KMS-11 (cell line): ENCODE results near the gene USP49.

Experiments
- H2AFZ ChIP-seq: fragments of 200-600 bp; sonication (generic); 2 replicates; pipeline ENCODE4 v1.6.1; 2016; ENCODE audit warnings: antibody characterized with exemption, mixed run types, low read depth
- H3K27ac ChIP-seq: fragments of 200-600 bp; sonication (generic); 2 replicates; pipeline ENCODE4 v1.6.1; 2016; ENCODE audit warnings: mild to moderate bottlenecking, mixed run types
- H3K27me3 ChIP-seq: fragments of 200-600 bp; sonication (generic); 2 replicates; pipeline ENCODE4 v1.6.1; 2017; ENCODE audit warnings: mild to moderate bottlenecking, low read depth, mixed run types, moderate library complexity; ENCODE audit not compliant: insufficient read depth
- H3K36me3 ChIP-seq: fragments of 200-600 bp; sonication (generic); 2 replicates; pipeline ENCODE4 v1.6.1; 2017; ENCODE audit warnings: mild to moderate bottlenecking, mixed run types; ENCODE audit not compliant: insufficient read depth
- H3K4me1 ChIP-seq: fragments of 200-600 bp; sonication (generic); 2 replicates; pipeline ENCODE4 v1.6.1; 2016; ENCODE audit warnings: mild to moderate bottlenecking, low read depth, mixed run types; ENCODE audit not compliant: poor library complexity, severe bottlenecking
- H3K4me2 ChIP-seq: fragments of 200-600 bp; sonication (generic); 2 replicates; pipeline ENCODE4 v1.7.0; 2016; ENCODE audit warnings: mild to moderate bottlenecking, mixed run types
- H3K4me3 ChIP-seq: fragments of 200-600 bp; sonication (generic); IDR thresholded peaks from 2 replicates; pipeline ENCODE4 v1.6.1; 2017; ENCODE audit warnings: low read depth, low read length, mixed read lengths; ENCODE audit not compliant: insufficient read depth
- H3K79me2 ChIP-seq: fragments of 200-600 bp; sonication (generic); 2 replicates; pipeline ENCODE4 v1.6.1; 2016; ENCODE audit warnings: low read depth, mixed run types; ENCODE audit not compliant: insufficient read depth
- H3K9ac ChIP-seq: fragments of 200-600 bp; sonication (generic); 2 replicates; pipeline ENCODE4 v1.6.1; 2016; ENCODE audit warnings: mild to moderate bottlenecking, mixed run types
- H4K20me1 ChIP-seq: fragments of 200-600 bp; sonication (generic); 2 replicates; pipeline ENCODE4 v1.6.1; 2016; ENCODE audit warnings: mild to moderate bottlenecking, mixed run types; ENCODE audit not compliant: insufficient read depth
- TF ChIP-seq, protein P1 (sequence below): fragments of 200-600 bp; sonication (generic); conservative IDR thresholded peaks from 2 replicates; pipeline ENCODE4 v1.6.1; 2017; ENCODE audit warnings: low read depth, mild to moderate bottlenecking, antibody characterized with exemption, low read length, moderate library complexity, mixed read lengths

Gene USP49

DNA sequence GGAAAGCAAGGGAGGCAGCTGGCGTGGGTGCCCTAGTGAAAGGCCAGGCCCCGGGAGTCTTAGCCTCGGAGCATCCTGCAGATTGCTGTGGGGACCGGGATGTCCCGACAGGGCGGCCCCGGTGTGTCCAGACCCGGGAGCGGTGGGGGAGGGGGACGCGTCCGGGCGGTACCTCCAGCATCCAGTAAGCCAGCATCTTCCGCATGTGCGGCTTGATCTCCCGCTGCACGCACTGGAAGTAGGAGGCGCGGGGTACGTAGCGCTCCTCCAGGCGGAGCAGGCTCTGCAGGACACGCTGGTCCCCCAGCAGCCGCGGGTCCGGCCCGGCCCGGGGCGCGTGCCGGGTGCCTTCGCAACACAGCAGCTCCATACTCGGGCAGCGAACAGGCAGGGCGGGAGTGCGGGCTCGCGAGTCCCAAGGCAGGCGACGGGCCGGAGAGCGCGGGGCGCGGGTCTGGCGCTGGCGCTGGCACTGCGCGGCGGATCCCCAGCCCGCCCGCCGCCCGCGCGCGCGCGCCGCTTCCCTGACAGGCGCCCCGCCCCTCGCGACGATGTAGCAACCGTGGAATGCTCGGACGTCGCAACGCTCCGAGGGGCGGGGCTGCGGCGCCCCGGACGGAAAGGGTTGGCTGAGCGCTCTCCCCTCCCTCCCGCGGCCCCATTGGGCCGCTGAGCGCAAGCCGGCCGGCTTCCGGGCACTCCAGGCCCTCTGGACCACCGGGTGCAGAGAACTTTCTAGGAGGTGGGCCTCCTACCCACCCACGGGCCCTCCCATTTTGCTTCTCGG is 46.3 kb upstream of the USP49 start, which contains the start of gene CCND3:
Gene CCND3, minus strand, starts transcription at position 529 of the 787 bp plus-strand sequence. Its CDS starts 159 bp downstream, at position 370.
- H3K36me3 ChIP-seq: no peaks in the 10 kb centered on the region
- peaks cover 10% of the 10 kb centered on the region; the same call in 1 of the 2 replicates for H3K79me2 ChIP-seq
- peak within 1 kb of the TSS; percentile 37 for H3K4me3 ChIP-seq
- peak within 1 kb of the TSS; percentile 40; the same call in 1 of the 2 replicates for H3K9ac ChIP-seq
- TF ChIP-seq, protein P1, sequence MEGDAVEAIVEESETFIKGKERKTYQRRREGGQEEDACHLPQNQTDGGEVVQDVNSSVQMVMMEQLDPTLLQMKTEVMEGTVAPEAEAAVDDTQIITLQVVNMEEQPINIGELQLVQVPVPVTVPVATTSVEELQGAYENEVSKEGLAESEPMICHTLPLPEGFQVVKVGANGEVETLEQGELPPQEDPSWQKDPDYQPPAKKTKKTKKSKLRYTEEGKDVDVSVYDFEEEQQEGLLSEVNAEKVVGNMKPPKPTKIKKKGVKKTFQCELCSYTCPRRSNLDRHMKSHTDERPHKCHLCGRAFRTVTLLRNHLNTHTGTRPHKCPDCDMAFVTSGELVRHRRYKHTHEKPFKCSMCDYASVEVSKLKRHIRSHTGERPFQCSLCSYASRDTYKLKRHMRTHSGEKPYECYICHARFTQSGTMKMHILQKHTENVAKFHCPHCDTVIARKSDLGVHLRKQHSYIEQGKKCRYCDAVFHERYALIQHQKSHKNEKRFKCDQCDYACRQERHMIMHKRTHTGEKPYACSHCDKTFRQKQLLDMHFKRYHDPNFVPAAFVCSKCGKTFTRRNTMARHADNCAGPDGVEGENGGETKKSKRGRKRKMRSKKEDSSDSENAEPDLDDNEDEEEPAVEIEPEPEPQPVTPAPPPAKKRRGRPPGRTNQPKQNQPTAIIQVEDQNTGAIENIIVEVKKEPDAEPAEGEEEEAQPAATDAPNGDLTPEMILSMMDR: no peak
- peak within 1 kb of the TSS; percentile 43; the same call in 1 of the 2 replicates for H3K27ac ChIP-seq
- peak within 1 kb of the TSS; percentile 99 for H2AFZ ChIP-seq
- peaks cover 36% of the 10 kb centered on the region for H3K4me1 ChIP-seq
- peak within 1 kb of the TSS; percentile 60 for H3K4me2 ChIP-seq
- no peaks in the 10 kb centered on the region for H3K27me3 ChIP-seq
- H4K20me1 ChIP-seq: no peaks in the 10 kb centered on the region

DNA sequence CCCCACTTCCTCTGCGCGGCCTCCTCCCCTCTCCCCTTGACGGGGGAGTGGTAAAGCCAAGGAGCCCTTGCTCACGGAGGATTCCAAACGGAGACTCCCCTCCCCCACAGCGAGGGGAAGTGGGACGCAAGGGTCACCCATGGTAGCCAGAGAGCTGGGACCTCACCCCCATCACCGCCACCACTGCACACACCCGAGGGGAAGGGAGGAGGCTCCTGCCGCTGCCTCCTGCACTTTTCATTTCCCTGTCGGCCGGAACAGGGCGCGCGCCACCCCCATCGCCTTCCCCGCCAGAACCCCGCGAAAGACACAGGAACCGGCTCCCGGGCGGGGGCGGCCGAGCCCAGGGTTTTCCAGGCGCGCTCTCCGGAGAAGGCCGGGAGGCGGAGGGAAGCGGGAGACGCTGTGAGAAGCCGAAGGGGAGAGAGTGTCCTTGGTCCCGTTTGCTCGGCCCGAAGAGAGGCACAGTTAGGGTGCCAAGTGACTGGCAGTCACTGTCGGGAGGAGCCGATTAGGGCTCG is 45.6 kb upstream of the USP49 start:
- Histone ChIP-seq H3K36me3 (no peaks in the 10 kb centered on the region), H4K20me1 (no peaks in the 10 kb centered on the region; the same call in 1 of the 2 replicates), H2AFZ (peak overlapping the region; percentile 99), H3K4me1 (peaks cover 43% of the 10 kb centered on the region), H3K79me2 (peaks cover 10% of the 10 kb centered on the region; the same call in 1 of the 2 replicates), H3K4me2 (peak overlapping the region; percentile 60), H3K27ac (no peak overlapping the region), H3K9ac (peak overlapping the region; percentile 26; the same call in 1 of the 2 replicates), H3K27me3 (no peaks in the 10 kb centered on the region), H3K4me3 (no peak overlapping the region)
- TF ChIP-seq, protein P1: no peak

DNA sequence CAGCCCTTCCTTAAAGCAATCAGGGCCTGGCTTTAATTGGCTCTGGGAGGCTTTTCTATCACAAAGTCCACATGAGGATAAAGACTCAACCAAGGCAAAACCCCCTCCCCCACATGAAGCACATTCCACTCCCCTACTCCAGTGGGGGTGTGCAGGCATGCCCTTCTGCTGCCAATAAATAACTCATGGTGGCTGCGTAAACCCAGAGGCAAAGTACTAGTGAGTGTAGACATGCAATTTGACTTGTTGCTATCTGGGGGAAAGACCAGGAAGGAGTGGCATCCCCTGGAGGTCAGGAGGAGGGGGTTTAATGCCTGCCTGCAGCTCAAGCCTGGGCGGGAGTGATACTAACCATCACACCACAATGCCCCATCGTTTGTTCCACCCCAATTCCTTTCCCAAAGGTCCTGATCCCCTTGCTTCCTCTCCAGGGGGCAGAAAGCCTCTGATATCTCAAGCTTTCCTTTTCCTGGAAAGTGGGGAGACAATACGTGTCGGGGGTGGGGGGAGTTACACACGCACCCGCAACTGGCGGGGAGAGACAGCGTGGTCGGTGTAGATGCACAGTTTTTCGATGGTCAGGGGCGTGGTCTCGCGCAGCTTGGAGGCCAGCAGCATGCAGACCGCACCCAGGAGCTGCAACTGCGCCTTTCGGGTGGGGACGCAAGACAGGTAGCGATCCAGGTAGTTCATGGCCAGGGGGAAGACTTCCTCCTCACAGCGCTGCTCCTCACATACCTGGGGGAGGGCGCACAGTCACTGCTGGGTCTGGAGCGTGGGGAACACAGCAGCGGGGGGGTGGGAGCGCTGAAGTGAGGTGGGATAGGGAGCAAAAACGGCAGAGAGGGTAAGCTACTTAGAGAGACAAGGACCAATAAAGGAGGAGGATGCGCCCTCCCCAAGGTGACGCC is 44.9 kb upstream of the USP49 start:
- Histone ChIP-seq H3K4me3 (no peak overlapping the region), H3K27me3 (no peaks in the 10 kb centered on the region), H3K9ac (no peak overlapping the region; the same call in 1 of the 2 replicates), H2AFZ (peak overlapping the region; percentile 99; the same call in 1 of the 2 replicates), H3K79me2 (peaks cover 10% of the 10 kb centered on the region; the same call in 1 of the 2 replicates), H3K4me1 (peaks cover 50% of the 10 kb centered on the region), H3K36me3 (no peaks in the 10 kb centered on the region), H4K20me1 (no peaks in the 10 kb centered on the region; the same call in 1 of the 2 replicates), H3K27ac (no peak overlapping the region), H3K4me2 (peak overlapping the region; percentile 60)
- TF ChIP-seq, protein P1: no peak

DNA sequence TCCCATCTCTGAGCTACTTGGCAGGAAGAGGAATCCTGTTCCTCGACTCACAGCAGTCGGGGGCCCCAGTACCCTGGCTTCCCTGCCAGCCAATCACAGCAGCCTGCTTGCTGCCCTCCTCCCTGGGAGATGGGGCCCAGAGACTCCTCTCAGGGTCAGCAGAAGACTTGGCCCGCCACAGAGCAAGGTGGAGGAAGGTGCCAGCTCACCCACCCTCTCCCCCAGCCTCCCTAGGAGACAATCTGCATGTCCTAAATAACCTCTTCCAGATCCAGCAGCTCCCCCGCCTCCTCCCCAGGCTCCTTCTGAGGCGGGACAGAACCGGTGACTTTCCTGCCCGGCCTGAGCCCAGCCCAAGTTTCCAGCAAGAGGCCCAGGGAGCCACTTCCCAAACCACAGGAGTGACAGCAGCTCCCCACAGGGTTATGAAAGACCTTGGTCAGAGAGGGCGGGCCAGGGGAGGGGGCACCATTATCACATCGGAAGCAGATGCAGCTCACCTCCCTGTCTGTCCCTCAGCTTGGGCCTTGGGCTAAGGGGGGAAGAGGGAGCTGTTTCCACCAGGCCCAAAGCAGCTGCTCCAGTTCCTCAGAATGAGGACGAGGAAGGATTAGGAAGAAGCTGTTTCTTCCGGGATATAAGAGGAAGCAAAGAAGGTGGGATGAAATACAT is 44.1 kb upstream of the USP49 start:
- Histone ChIP-seq H3K9ac (no peak overlapping the region), H4K20me1 (no peaks in the 10 kb centered on the region; the same call in 1 of the 2 replicates), H3K27me3 (no peaks in the 10 kb centered on the region), H3K4me3 (no peak overlapping the region), H3K79me2 (peaks cover 10% of the 10 kb centered on the region; the same call in 1 of the 2 replicates), H3K4me1 (peaks cover 58% of the 10 kb centered on the region), H2AFZ (no peak overlapping the region), H3K27ac (no peak overlapping the region), H3K4me2 (0 out of 2 replicates have a peak overlapping the region, but pooled peaks have one; percentile 12), H3K36me3 (no peaks in the 10 kb centered on the region)
- TF ChIP-seq, protein P1: no peak
